HG03139 (cell line): Measurements from ENCODE around the gene NBPF4.
A peak's percentile ranks its signal among the peaks of the same experiment; 100 is the strongest.
"Not testable (repeated sequence)": the region's sequence is repeated elsewhere in the genome, so short reads cannot be mapped to it uniquely, and the experiment has no call there.

Source experiments
- ATAC-seq: cut with Tn5 transposase; IDR thresholded peaks from one replicate; pipeline ENCODE4 v1.9.1; 2021; ENCODE audit not compliant: unreplicated experiment

Gene NBPF4

DNA sequence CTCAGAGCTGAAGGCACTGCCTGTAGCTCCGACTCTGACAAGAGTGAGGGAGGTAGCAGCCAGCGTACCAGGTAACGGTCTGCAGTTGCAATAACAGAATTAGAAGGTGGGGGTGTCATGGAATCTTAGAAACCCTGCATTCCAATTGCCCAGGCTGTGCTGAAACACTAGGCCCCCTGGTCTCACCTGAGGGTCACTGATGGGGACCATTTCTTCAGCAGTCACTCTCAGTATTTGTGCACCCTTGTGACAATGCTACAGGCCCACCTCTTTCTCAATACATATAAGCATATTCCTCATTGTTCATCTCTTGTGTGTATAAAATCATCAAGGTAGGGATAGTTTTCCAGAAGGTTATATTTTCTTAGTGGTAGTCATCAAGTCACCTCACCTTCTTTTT lies at the start of gene NBPF4:
NBPF4 (minus strand) TSS at position 101 of the 400 bp plus-strand sequence. CDS start 315 bp downstream, outside the sequence.
- not testable (repeated sequence) for ATAC-seq

- not testable (repeated sequence) for ATAC-seq
These were observed 38.8 kb upstream of the NBPF4 start for GRCh38 chr1:108282528-108283257.

GRCh38 chr1:108272485-108273327 lies 28.8 kb upstream of the NBPF4 start:
- ATAC-seq, result not testable (repeated sequence)

GRCh38 chr1:108267097-108267496 lies 23.2 kb upstream of the NBPF4 start:
- ATAC-seq, result not testable (repeated sequence)

- not testable (repeated sequence) for ATAC-seq
These were observed 18.1 kb upstream of the NBPF4 start for GRCh38 chr1:108261967-108262366.

GRCh38 chr1:108261519-108261918 lies 17.6 kb upstream of the NBPF4 start:
- ATAC-seq, result not testable (repeated sequence)

DNA sequence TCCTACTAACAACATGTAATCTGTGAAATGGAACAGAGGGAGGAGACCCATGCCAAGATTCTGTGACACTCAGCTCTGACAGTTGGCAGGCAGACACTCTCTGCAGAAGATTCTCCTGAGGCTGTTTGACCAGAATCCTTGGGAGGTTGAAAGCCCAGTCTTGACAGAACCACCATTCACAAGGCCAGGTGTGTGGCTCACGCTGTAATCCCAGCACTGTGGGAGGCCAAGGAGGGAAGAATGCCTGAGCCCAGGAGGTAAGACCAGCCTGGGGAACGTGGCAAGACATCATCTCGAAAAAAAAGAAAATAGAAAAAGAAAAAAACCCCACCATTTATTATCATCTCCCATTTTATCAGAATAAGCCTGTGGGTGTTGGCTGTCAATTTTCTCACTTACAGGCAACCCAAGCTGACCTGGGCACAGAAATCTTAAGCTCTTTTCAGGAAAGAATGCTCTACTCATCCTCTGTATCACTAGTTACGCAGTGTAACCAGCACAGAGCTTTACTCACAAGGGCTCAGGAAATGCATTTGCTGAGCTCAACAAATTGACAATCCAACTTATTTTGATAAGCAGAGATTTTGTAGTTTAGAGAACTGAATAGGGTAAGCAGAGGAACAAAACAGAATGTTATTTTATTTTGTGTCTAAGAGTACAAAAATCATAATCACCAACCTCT lies 16.8 kb upstream of the NBPF4 start:
- not testable (repeated sequence) for ATAC-seq

DNA sequence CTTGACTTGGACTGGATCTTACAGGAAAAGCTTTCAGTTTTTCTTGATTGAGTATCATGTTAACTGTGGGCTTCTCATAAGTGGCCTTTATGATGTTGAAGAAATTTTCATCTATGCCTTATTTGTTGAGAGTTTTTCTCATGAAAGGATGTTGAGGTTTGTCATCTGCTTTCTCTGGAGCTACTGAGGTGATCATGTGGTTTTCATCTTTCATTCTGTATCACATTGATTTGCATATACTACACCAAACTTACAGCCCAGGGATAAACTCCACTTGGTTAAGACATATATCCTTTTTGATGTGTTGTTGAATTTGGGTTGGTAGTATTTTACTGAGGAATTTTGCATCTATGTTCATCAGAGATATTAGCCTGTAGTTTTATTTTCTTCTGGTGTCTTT lies 11.6 kb upstream of the NBPF4 start:
- peak; percentile 93 for ATAC-seq

DNA sequence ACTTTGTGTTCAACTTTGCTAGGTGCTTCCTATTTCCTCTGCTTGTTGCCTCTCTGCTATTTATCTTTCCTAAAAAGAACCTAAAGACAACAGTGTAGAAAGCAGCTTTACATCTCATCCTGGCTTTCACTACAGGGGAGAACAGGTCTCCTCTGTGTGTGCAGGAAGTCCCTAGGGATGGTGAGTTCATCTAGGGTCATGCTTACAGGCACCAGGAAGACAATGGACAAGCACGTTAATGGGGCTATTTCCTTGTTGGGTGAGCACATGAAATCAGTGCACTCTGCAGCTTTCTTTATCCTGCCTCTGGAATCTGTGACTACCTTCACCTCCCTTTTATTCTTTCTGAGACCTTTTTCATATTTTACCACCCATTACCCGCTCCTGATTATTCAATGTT lies 4.5 kb downstream of the NBPF4 start:
- not testable (repeated sequence) for ATAC-seq

DNA sequence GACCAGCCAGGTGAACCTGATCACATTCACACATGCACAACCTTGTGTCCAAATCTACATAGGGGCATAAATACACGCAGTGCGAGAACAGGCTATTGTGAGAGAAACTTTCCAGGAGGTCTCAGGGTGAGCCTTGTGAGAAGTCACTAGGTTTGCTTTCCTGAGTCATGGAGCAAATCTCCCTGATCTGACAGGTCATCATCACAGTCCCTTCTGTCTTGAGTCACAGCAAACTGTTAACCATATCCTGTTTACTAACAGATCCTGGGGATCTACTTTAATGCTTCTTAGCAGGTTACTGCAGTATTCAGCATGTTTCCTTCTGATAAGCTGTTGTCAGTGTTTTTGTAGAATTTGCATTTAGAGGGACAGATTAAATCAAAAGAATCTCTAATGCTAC lies 8.6 kb downstream of the NBPF4 start:
- ATAC-seq, result not testable (repeated sequence)

- ATAC-seq, result not testable (repeated sequence)
These were observed 11.7 kb downstream of the NBPF4 start for GRCh38 chr1:108232183-108232582.

GRCh38 chr1:108229976-108230375 lies 13.9 kb downstream of the NBPF4 start:
- not testable (repeated sequence) for ATAC-seq

GRCh38 chr1:108227772-108228171 lies 16.1 kb downstream of the NBPF4 start:
- not testable (repeated sequence) for ATAC-seq

GRCh38 chr1:108226855-108227254 lies 17.0 kb downstream of the NBPF4 start:
- not testable (repeated sequence) for ATAC-seq

DNA sequence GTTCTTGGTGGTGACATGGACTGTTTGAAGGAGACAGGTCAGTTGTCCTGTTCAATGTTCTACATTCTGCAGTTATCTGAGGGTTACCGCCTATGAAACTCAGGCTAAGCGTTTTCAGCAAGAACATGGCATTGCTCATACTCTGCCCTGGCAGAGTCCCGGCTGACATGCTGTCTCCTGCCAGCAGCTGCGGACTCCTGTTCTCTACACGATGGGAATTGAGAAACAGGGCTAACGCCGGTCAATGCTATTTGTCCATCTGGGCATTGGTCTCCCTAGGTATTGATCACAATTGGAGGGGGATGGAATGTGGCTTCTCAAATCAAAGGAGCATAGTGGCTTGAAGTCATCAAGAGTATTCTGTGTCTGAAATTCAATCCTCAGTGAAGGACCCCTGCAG lies 20.6 kb downstream of the NBPF4 start:
- not testable (repeated sequence) for ATAC-seq

DNA sequence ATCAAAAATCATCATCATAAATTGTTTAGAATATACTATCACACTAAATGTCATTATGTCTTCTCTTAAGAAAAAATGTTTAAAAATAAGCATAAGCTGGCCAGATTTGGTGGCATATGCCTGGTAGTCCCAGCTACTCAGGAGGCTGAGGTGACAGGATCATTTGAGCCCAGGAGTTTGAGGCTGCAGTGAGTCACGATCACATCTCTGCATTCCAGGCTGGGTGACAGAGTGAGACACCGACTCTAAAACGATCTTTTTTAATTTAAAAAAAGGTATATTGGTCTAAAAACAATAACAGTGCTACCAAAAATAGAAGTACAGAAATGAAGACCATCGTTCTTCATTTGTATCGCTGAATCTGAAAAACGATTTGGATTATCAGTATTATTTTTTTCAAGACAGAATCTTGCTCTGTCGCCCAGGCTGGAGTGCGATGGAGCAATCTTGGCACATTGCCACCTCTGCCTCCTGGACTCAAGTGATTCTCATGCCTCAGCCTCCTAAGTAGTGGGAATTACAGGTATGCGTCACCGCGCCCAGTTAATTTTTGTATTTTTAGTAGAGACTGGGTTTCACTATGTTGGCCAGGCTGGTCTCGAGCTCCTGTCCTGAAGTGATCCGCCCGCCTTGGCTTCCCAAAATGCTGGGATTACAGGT lies 26.2 kb downstream of the NBPF4 start:
- ATAC-seq, result not testable (repeated sequence)

GRCh38 chr1:108217007-108217406 lies 26.9 kb downstream of the NBPF4 start:
- not testable (repeated sequence) for ATAC-seq

- not testable (repeated sequence) for ATAC-seq
These were observed 27.6 kb downstream of the NBPF4 start for GRCh38 chr1:108216028-108216890.

DNA sequence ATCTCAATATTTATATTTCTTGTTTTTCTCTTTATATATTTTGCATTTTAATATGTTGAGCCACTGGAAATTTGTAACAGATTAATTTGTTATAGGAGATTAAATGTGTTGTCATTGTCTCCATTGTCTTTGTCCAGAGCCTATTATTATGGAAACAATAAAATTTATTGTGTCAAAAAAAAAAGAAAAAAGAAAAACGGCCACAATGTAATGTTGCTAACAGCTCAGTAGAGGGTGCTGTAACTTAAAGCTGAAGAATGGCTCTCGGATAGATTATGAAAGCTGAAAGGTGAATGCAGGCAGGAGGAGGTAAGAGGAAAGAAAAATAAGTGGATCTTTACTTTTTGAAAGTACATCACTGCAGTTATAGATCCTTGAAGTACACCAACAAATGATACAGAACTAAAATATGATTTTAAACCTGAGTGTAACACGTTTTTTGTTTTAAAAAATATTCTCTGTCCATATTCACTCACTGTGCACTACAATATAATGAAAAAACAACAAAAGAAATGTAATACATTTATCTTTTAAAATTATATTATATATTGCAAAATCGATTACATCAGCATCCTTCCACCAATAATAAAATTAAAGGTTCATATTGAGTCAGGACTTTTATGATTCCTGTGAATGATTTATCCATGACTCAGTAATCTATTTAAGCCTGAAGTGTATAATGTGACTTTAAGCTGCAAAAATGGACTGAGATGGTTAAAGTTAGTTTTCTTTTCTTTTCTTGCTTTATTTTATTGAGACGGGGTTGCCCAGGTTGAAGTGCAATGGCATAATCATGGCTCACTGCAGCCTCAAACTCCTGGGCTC lies 29.0 kb downstream of the NBPF4 start:
- not testable (repeated sequence) for ATAC-seq
